SK-N-SH (cell line): ENCODE results near the gene POP4. TPM values are rescaled to one million over a fixed set of nuclear protein-coding genes. Genes with fewer than 3 reads are reported as not detected.

ENCODE experiments used
- CTCF ChIA-PET: fragments of 300-600, 350-600 bp; formaldehyde crosslinking; extraction: SDS; loops from one replicate; lab custom pipeline; 2021; lab: Yijun Ruan, JAX
- POLR2A ChIA-PET: fragments of 350-600 bp; sonication (Branson Sonifier 250); formaldehyde crosslinking; extraction: SDS; loops from one replicate; lab custom pipeline; 2020; ENCODE audit warnings: antibody characterized with exemption, inconsistent platforms; lab: Yijun Ruan, JAX
- DNase-seq: peaks from one replicate; pipeline ENCODE4 v3.0.0; 2012
- H2AFZ ChIP-seq: fragments of 200-600 bp; sonication (generic); 2 replicates; pipeline ENCODE4 v1.8.1; 2016; ENCODE audit warnings: antibody characterized with exemption, mild to moderate bottlenecking, low read depth
- H3F3A ChIP-seq: fragments of 200-600 bp; sonication (generic); replicated peaks from 2 replicates; pipeline ENCODE3; 2016; ENCODE audit warnings: antibody characterized with exemption, mild to moderate bottlenecking; ENCODE audit not compliant: insufficient read depth
- H3K27ac ChIP-seq, 2 experiments: fragments of 200-500 bp in 1 of 2; fragments of 200-600 bp in 1 of 2; sonication (Bioruptor generic) in 1 of 2; sonication (generic), shearing (Covaris generic) in 1 of 2; 2 replicates each; pipeline versions ENCODE4 v1.5.1 to v1.6.1; 2014 to 2016; ENCODE audit warnings: low read depth in 2 of 2, inconsistent platforms in 1 of 2, low read length in 1 of 2, mild to moderate bottlenecking in 1 of 2, mixed read lengths in 1 of 2
- H3K27me3 ChIP-seq: fragments of 200-600 bp; sonication (generic), shearing (Covaris generic); 2 replicates; pipeline ENCODE4 v1.6.1; 2016; ENCODE audit warnings: mixed run types; ENCODE audit not compliant: insufficient read depth
- H3K36me3 ChIP-seq, 2 experiments: fragments of 200-500 bp in 1 of 2; fragments of 200-600 bp in 1 of 2; sonication (Bioruptor generic) in 1 of 2; sonication (generic) in 1 of 2; replicated peaks in 1 of 2; 2 replicates each; pipeline versions ENCODE3 to v1.5.1; 2014 to 2016; ENCODE audit warnings: low read length in 1 of 2, mild to moderate bottlenecking in 1 of 2; ENCODE audit not compliant: insufficient read depth in 2 of 2, control insufficient read depth in 1 of 2
- H3K4me1 ChIP-seq, 2 experiments: fragments of 200-500 bp in 1 of 2; fragments of 200-600 bp in 1 of 2; sonication (Bioruptor generic) in 1 of 2; sonication (generic), shearing (Covaris generic) in 1 of 2; 2 replicates each; pipeline versions ENCODE4 v1.5.1 to v1.6.1; 2014 to 2016; ENCODE audit warnings: low read depth in 1 of 2, low read length in 1 of 2, mixed run types in 1 of 2; ENCODE audit not compliant: insufficient read depth in 2 of 2, control insufficient read depth in 1 of 2
- H3K4me2 ChIP-seq: fragments of 200-600 bp; sonication (generic), shearing (Covaris generic); 2 replicates; pipeline ENCODE4 v1.6.1; 2017; ENCODE audit warnings: mixed run types
- H3K4me3 ChIP-seq, 2 experiments: fragments of 200-500 bp in 1 of 2; fragments of 200-600 bp in 1 of 2; sonication (Bioruptor generic) in 1 of 2; sonication (generic), shearing (Covaris generic) in 1 of 2; 2 replicates each; pipeline versions ENCODE4 v1.5.1 to v1.8.1; 2014 to 2016; ENCODE audit warnings: low read depth in 2 of 2, inconsistent platforms in 1 of 2, low read length in 1 of 2, mild to moderate bottlenecking in 1 of 2, mixed read lengths in 1 of 2, moderate library complexity in 1 of 2
- H3K79me2 ChIP-seq: fragments of 200-600 bp; sonication (generic); 2 replicates; pipeline ENCODE4 v1.8.1; 2017; ENCODE audit warnings: mild to moderate bottlenecking; ENCODE audit not compliant: insufficient read depth
- H3K9ac ChIP-seq: fragments of 200-600 bp; sonication (generic); 2 replicates; pipeline ENCODE4 v1.6.1; 2017; ENCODE audit warnings: mixed run types
- H3K9me2 ChIP-seq: fragments of 200-600 bp; sonication (generic); 2 replicates; pipeline ENCODE4 v1.6.1; 2017; ENCODE audit warnings: mixed run types
- H3K9me3 ChIP-seq: fragments of 200-600 bp; sonication (generic); 2 replicates; pipeline ENCODE4 v1.6.1; 2017; ENCODE audit warnings: mixed run types, mild to moderate bottlenecking, moderate library complexity
- H4K20me1 ChIP-seq: fragments of 200-600 bp; sonication (generic); 2 replicates; pipeline ENCODE4 v1.6.1; 2017; ENCODE audit warnings: mild to moderate bottlenecking, mixed run types; ENCODE audit not compliant: insufficient read depth
- CHD2 ChIP-seq: fragments of 150-350 bp; IDR thresholded peaks from 2 replicates; pipeline ENCODE4 v1.6.1; 2018; ENCODE audit warnings: low read length; ENCODE audit not compliant: partially characterized antibody
- ELF1 ChIP-seq: IDR thresholded peaks from 2 replicates; pipeline ENCODE4 v1.4.0; 2012
- EP300 ChIP-seq, 2 experiments: IDR thresholded peaks; 2 replicates each; pipeline versions ENCODE4 v1.4.0 to v1.6.1; 2012; ENCODE audit warnings: borderline replicate concordance in 1 of 2, low read depth in 1 of 2, low read length in 1 of 2
- EZH2phosphoT487 ChIP-seq: fragments of 200-600 bp; sonication (generic); IDR thresholded peaks from 2 replicates; pipeline ENCODE4 v1.6.1; 2017; ENCODE audit warnings: low read depth, mixed run types, mild to moderate bottlenecking, antibody characterized with exemption, moderate library complexity, borderline replicate concordance
- FOXJ3 ChIP-seq: sonication (generic); formaldehyde crosslinking; IDR thresholded peaks from 2 replicates; pipeline ENCODE4 v1.5.1; 2020; ENCODE audit warnings: mild to moderate bottlenecking, missing genetic modification reagents
- FOXM1 ChIP-seq: IDR thresholded peaks from 2 replicates; pipeline ENCODE4 v1.4.0; 2012; ENCODE audit warnings: low read depth, mild to moderate bottlenecking
- GATA2 ChIP-seq: sonication (generic); formaldehyde crosslinking; IDR thresholded peaks from 2 replicates; pipeline ENCODE4 v1.5.0; 2020; ENCODE audit warnings: mild to moderate bottlenecking, missing genetic modification reagents
- MXI1 ChIP-seq: IDR thresholded peaks from 2 replicates; pipeline ENCODE4 v1.6.1; 2012; ENCODE audit warnings: mild to moderate bottlenecking, low read depth, low read length, improper control_type of control experiment
- NRF1 ChIP-seq: IDR thresholded peaks from 2 replicates; pipeline ENCODE4 v1.6.1; 2012; ENCODE audit warnings: low read depth, mild to moderate bottlenecking, low read length
- PBX3 ChIP-seq: IDR thresholded peaks from 2 replicates; pipeline ENCODE4; 2012
- REST ChIP-seq: IDR thresholded peaks from 2 replicates; pipeline ENCODE4 v1.6.1; 2012; ENCODE audit warnings: mild to moderate bottlenecking, low read depth, low read length, moderate library complexity
- RXRA ChIP-seq: IDR thresholded peaks from 2 replicates; pipeline ENCODE4 v1.4.0; 2012; ENCODE audit warnings: low read depth, mild to moderate bottlenecking, borderline replicate concordance
- SMC3 ChIP-seq: IDR thresholded peaks from 2 replicates; pipeline ENCODE4 v1.6.1; 2012; ENCODE audit warnings: low read depth, low read length, improper control_type of control experiment
- TEAD4 ChIP-seq: IDR thresholded peaks from 2 replicates; pipeline ENCODE4 v1.4.0; 2012; ENCODE audit warnings: mild to moderate bottlenecking, borderline replicate concordance; ENCODE audit not compliant: insufficient read depth
- USF1 ChIP-seq: IDR thresholded peaks from 2 replicates; pipeline ENCODE4 v1.4.0; 2012; ENCODE audit warnings: low read depth, borderline replicate concordance
- YY1 ChIP-seq: IDR thresholded peaks from 2 replicates; pipeline ENCODE4 v1.4.0; 2012; ENCODE audit warnings: low read depth, mild to moderate bottlenecking
- ZBTB33 ChIP-seq: IDR thresholded peaks from 2 replicates; pipeline ENCODE4 v1.4.0; 2012; ENCODE audit warnings: low read depth, borderline replicate concordance
- WGBS: methylation state at CpG from one replicate; pipeline ENCODE4 v1.1.6; 2017; ENCODE audit warnings: low lambda C conversion rate; 5-methylcytosine and 5-hydroxymethylcytosine counted together
- polyA plus RNA-seq, 3 experiments: library from polyadenylated mRNA; depleted of rRNA; stranded (reverse); fragments of >200 nt; gene quantifications; 2 replicates each; pipeline ENCODE4 v1.2.3, GENCODE V29; 2012

POP4 gene
- polyA plus RNA-seq, 1 of the 3 experiments (the other 2 are of a cell fraction) = 75.4 TPM

GRCh38 chr19:29620931-29621351 lies 14.9 kb downstream of the POP4 start:
- no peaks in the 10 kb centered on the region for H3K4me1 ChIP-seq
- H3K27ac ChIP-seq = no peak overlapping the region
- H2AFZ ChIP-seq = no peak overlapping the region
- H4K20me1 ChIP-seq = no peaks in the 10 kb centered on the region
- no peaks in the 10 kb centered on the region; the same call in 1 of the 2 replicates for H3K27me3 ChIP-seq
- no peaks in the 10 kb centered on the region for H3K9me2 ChIP-seq
- TF ChIP-seq RXRA (no peak), FOXM1 (no peak), USF1 (no peak), REST (no peak), ZBTB33 (no peak), GATA2 (CRISPR knock-in tag) (no peak), TEAD4 (no peak), EP300 (IDR thresholded peaks at IDR 0.05; ENCODE audit: borderline replicate concordance in 1 of 2, low read depth in 1 of 2, low read length in 1 of 2) (no peak), YY1 (no peak), NRF1 (no peak), CHD2 (no peak), FOXJ3 (CRISPR knock-in tag) (no peak), PBX3 (no peak), MXI1 (no peak), SMC3 (no peak), ELF1 (no peak), EZH2phosphoT487 (no peak)
- TF ChIP-seq, all 33 proteins: peak for 0
- no peaks in the 10 kb centered on the region for H3K9me3 ChIP-seq
- H3K4me2 ChIP-seq = no peak overlapping the region
- ChIA-PET CTCF (interaction anchor here (1.5 to 2.6 kb wide), 2 partner anchors 10 to 11 kb away, joined by 9 to 25 read pairs; no protein-coding TSS in a partner anchor), POLR2A (no interaction called here)
- no peak overlapping the region for H3K4me3 ChIP-seq
- H3K79me2 ChIP-seq = no peaks in the 10 kb centered on the region
- WGBS = 51% methylated on average over 15 of the region's 15 CpGs
- no peak overlapping the region for H3K9ac ChIP-seq
- H3F3A ChIP-seq = no peaks in the 10 kb centered on the region
- peaks cover 0 to 3% of the 10 kb centered on the region in 2 experiments for H3K36me3 ChIP-seq
- no peak for DNase-seq
